Right forelimb (tissue), 1 donor: ENCODE data around the gene RBBP8NL.
"Not testable (repeated sequence)": the region's sequence is repeated elsewhere in the genome, so short reads cannot be mapped to it uniquely, and the experiment has no call there.

Experiments used
- DNase-seq: peaks from one replicate; pipeline ENCODE4 v3.0.0-alpha.2; 2018

The RBBP8NL gene

GRCh38 chr20:62390317-62391164, 36.8 kb downstream of the RBBP8NL start:
- no peak for DNase-seq

- DNase-seq: no peak
These were observed 37.7 kb downstream of the RBBP8NL start for GRCh38 chr20:62389601-62390087.

GRCh38 chr20:62388839-62389600, 38.3 kb downstream of the RBBP8NL start:
- no peak for DNase-seq

- no peak for DNase-seq
These were observed 39.3 kb downstream of the RBBP8NL start for GRCh38 chr20:62387933-62388635.

GRCh38 chr20:62387219-62387913, 40.0 kb downstream of the RBBP8NL start:
- DNase-seq: no peak

GRCh38 chr20:62386383-62387218, 40.7 kb downstream of the RBBP8NL start, which contains the start of gene RPS21:
TSS of gene RPS21 (plus strand) at chr20:62387103. CDS start at chr20:62387339, 236 bp downstream.
- peak; percentile 96 for DNase-seq

GRCh38 chr20:62382306-62383198, 44.8 kb downstream of the RBBP8NL start:
- DNase-seq: peak; percentile 85

DNA sequence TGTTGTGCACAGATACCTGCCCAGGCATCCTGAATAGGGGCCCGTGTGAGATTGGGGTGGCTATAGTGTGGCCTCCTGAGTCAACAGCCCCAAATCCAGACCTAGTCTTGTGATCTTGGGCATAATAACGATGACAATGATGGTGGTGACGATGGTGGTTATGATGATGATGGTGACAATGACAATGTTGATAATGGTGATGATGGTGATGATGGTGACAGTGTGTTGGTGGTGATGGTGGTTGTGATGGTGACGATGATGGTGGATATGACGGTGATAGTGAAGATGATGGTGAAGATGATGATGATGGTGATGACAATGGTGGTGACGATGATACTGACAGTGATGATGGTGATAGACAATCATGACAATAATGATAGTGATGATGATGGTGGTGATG, 45.5 kb downstream of the RBBP8NL start:
- DNase-seq: no peak

DNA sequence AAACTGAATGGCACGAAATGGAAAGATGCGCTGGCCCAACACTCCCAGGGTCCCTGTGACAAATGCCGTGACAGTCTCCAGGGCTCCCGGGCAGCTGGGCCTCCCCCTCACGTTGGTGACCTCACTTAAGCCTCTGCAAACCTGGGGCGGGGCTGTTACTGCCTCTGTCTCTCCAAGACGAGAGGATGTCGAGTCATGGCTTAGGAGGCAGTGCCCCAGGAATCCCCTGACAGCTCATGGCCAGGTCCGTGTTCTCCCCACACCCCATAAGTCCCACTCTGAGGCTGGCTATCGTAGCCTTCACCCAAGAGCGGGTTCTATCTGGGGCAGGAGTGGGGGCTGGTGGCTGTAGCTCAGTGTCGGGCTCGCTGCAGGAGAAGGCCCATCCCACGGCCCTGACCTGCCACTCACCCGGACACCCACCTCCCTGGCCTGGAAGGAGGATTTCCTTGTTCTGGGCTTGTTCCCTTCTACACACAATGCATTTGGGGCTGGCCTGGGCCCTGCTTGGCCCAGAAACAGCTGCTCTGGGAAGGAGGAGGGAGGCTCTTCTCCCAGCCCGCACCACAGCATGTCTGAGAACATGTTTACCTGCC, 46.0 kb downstream of the RBBP8NL start:
- no peak for DNase-seq

DNA sequence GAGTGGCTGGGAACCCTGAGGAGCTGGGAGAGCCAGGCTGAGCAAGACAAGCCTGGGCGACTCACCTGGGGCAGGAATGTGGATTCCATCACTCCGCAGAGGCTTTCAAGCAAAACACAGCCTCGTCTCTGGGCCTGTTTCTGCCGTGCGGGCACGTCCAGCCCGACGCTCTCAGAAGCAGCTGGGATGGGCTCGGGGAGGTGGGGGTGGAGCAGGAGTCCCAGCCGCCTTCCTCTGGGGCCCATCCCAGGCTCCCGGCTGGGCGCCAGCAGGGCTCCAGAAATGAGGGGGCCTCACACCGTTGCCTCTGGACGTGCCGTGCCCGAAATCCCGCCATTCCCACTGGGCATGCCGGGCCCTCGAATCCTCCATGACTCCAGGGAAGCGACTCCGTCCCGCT, 49.1 kb downstream of the RBBP8NL start:
- no peak for DNase-seq

GRCh38 chr20:62377615-62378178, 49.6 kb downstream of the RBBP8NL start:
- DNase-seq: no peak

- no peak for DNase-seq
These were observed 50.3 kb downstream of the RBBP8NL start for GRCh38 chr20:62377064-62377461.

DNA sequence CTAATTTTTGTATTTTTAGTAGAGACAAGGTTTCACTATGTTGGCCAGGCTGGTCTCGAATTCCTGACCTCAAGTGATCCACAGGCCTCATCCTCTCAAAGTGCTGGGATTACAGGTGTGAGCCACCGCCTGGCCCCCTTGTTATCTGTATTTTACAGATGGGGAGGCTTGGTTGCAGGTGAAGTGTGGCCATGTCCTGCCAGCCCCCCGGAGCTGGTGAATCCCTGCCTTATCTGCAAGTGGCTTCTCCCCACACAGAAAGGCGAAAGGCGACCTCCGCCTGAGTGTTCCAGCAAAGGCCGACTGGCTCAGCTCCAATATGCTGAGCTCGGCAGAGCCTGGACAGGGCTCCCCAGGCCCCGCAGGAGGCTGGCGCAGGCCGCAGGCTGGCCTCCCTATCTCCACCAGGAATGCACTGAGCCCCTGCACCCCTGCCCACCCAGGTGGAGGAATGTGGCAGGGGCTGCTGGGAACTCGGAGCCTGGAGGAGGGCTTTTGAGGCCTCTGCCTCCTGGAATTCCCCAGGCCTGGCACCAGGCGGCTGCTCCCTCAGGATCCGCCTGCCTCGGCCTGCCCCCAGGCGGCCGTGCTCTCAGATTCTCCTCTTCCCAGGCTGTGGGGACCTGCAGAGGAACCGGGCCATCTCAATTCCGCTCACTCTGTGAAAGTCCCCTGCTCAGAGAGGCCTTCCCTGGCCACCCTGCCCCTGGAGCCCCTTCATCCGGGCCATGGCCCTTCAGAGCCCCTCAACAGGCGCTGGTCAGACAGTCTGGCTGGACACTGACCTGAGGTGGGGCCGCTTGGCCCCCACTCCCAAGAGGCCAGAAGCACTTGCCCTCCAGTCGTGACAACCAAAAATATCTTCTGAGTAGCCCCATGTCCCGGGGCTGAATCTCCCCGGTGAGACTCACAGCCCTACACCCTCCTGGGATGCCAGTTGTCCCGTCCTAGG, 51.0 kb downstream of the RBBP8NL start:
- DNase-seq: no peak

GRCh38 chr20:62374331-62375152, 52.8 kb downstream of the RBBP8NL start:
- no peak for DNase-seq

DNA sequence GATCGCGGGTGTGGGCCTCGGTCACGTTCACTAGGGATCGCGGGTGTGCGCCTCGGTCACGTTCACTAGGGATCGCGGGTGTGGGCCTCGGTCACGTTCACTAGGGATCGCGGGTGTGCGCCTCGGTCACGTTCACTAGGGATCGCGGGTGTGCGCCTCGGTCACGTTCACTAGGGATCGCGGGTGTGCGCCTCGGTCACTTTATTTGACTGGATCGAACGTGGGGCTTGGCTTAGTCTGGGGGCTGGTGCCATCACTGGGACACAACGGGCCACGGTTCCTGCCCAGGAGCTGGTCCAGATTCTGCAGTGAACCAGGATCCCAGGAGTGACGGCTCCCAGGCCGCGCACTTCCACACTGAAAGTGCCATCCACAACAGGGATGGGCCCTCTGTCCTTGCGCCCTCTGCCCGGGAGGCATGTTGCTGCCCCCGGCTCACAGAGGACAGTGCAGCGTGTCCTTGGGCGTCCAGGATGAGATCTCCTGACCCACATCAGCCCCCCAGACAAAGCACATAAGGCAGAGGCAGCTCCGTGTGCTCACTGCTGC, 53.6 kb downstream of the RBBP8NL start:
- DNase-seq: not testable (repeated sequence)

GRCh38 chr20:62372042-62372993, 55.0 kb downstream of the RBBP8NL start:
- DNase-seq: no peak
